Stomach (tissue), 9 donors: ENCODE measurements around the gene ARHGEF4. TPM values are rescaled to one million over a fixed set of nuclear protein-coding genes. Genes with fewer than 3 reads are reported as not detected.

Experiments
- DNase-seq, 2 donors: peaks; one replicate each; pipeline versions ENCODE4 v3.0.0 to v3.0.0-alpha.2; 2013 to 2019
- H3K27ac ChIP-seq, 5 donors: fragments of 200-600 bp in 4 of 5; sonication (generic) in 4 of 5; one replicate each; pipeline ENCODE4 v1.5.1; 2013 to 2019; ENCODE audit warnings: mild to moderate bottlenecking in 1 of 5, moderate library complexity in 1 of 5
- H3K27me3 ChIP-seq, 3 donors: fragments of 200-600 bp; sonication (generic); one replicate each; pipeline ENCODE4 v1.5.1; 2017 to 2019; ENCODE audit warnings: mixed run types in 1 of 3
- H3K36me3 ChIP-seq, 4 donors: fragments of 200-600 bp; sonication (generic); 1 replicate in 3 of 4; 2 replicates in 1 of 4; pipeline ENCODE4 v1.5.1; 2016 to 2019
- H3K4me1 ChIP-seq, 4 donors: fragments of 200-600 bp; sonication (generic); one replicate each; pipeline ENCODE4 v1.5.1; 2016 to 2019
- H3K4me3 ChIP-seq, 4 donors: fragments of 200-600 bp; sonication (generic) in 3 of 4; one replicate each; pipeline ENCODE4 v1.5.1; 2016 to 2019; ENCODE audit warnings: mild to moderate bottlenecking in 1 of 4
- H3K9me3 ChIP-seq, 4 donors: fragments of 200-600 bp; sonication (generic); one replicate each; pipeline ENCODE4 v1.5.1; 2016 to 2019
- EP300 ChIP-seq: sonication (generic); formaldehyde crosslinking; IDR thresholded peaks from one replicate; pipeline ENCODE4 v1.6.1; 2017; ENCODE audit warnings: antibody characterized with exemption
- POLR2A ChIP-seq, 4 donors: fragments of 450-650 bp; IDR thresholded peaks; one replicate each; pipeline ENCODE4 v1.6.1; 2016; ENCODE audit warnings: antibody characterized with exemption in 4 of 4, control low read depth in 2 of 4, mild to moderate bottlenecking in 1 of 4, moderate library complexity in 1 of 4
- POLR2AphosphoS5 ChIP-seq, 3 donors: sonication (generic); formaldehyde crosslinking; IDR thresholded peaks; one replicate each; pipeline ENCODE4 v1.6.1; 2016; ENCODE audit warnings: antibody characterized with exemption in 3 of 3
- WGBS, 5 donors: extraction: QIAGEN DNeasy Blood & Tissue Kit in 3 of 5; methylation state at CpG; one replicate each; pipeline versions ENCODE4 v1.1.5 to v1.1.7; 2013 to 2018; 5-methylcytosine and 5-hydroxymethylcytosine counted together
- intact Hi-C: fragments of 100-400 bp; cut with DNase I; formaldehyde crosslinking; loops from one replicate; pipeline ENCODE4 v1.15.1; 2023; ENCODE audit warnings: low total_unique reads
- polyA plus RNA-seq, 3 donors: library from polyadenylated mRNA; stranded (reverse); fragments of 200-250 nt; gene quantifications; one replicate each; pipeline ENCODE4 v1.2.3, GENCODE V29; 2013
- total RNA-seq, 5 donors: library from RNA; depleted of rRNA; stranded (reverse); fragments of >200 nt; gene quantifications; one replicate each; pipeline versions ENCODE4 v1.1.0 to v1.2.3, GENCODE V29; 2014 to 2016
- TF ChIP-seq, protein P1 (sequence below), 7 experiments: fragments of 450-650 bp in 4 of 7; fragments of 200-600 bp in 3 of 7; sonication (generic) in 3 of 7; IDR thresholded peaks; one replicate each; pipeline ENCODE4 v1.5.1; 2016 to 2019; ENCODE audit warnings: antibody characterized with exemption in 7 of 7, control low read depth in 2 of 7, mild to moderate bottlenecking in 1 of 7
- donor health status: healthy with polysubstance abuse.
- donor health status: Bipolar disorder and iron deficiency.
- donor health status: healthy.

Gene ARHGEF4
- total and polyA plus RNA-seq, 8 donors = 1.4 to 32.3 (median 11.2) TPM; not detected in 1

- intact Hi-C loops = no loop called here
- no peak for TF ChIP-seq POLR2AphosphoS5 (IDR thresholded peaks at IDR 0.05)
- no peak for TF ChIP-seq EP300
- TF ChIP-seq, protein P1, sequence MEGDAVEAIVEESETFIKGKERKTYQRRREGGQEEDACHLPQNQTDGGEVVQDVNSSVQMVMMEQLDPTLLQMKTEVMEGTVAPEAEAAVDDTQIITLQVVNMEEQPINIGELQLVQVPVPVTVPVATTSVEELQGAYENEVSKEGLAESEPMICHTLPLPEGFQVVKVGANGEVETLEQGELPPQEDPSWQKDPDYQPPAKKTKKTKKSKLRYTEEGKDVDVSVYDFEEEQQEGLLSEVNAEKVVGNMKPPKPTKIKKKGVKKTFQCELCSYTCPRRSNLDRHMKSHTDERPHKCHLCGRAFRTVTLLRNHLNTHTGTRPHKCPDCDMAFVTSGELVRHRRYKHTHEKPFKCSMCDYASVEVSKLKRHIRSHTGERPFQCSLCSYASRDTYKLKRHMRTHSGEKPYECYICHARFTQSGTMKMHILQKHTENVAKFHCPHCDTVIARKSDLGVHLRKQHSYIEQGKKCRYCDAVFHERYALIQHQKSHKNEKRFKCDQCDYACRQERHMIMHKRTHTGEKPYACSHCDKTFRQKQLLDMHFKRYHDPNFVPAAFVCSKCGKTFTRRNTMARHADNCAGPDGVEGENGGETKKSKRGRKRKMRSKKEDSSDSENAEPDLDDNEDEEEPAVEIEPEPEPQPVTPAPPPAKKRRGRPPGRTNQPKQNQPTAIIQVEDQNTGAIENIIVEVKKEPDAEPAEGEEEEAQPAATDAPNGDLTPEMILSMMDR (IDR thresholded peaks at IDR 0.05) = no peak
- no peak for TF ChIP-seq POLR2A (IDR thresholded peaks at IDR 0.05)
- DNase-seq = no peak
- Histone ChIP-seq H3K4me3 (no peak overlapping the region), H3K9me3 (no peaks in the 10 kb centered on the region), H3K27me3 (no peaks in the 10 kb centered on the region), H3K27ac (peak overlapping the region in 1 of 5 donors; percentile 43), H3K4me1 (peaks cover 6 to 48% (median 23%) of the 10 kb centered on the region in 4 donors), H3K36me3 (peaks cover 54 to 93% (median 84%) of the 10 kb centered on the region in 4 donors)
- 55 to 78% (median 67%) methylated on average over 5 of the region's 5 CpGs for WGBS, 5 donors
Observed at GRCh38 chr2:131056204-131056931, 219.7 kb downstream of the ARHGEF4 start.

DNA sequence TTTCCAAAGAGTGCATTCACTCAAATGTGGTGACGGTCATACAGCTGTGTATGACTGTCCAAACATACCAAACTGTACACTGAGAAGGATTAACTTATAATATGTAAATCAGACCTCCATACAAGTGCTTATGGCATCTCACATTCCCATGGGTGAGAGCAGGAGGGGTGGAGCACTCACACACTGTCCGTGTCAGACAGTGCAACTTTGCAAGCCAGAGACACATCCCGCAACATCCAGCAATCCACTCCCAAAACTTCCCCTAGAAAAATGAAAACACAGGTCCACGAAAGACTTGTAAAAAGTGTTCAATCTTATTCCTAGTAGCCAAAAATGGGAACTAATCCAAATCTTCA lies 220.2 kb downstream of the ARHGEF4 start:
- peaks cover 49 to 93% (median 81%) of the 10 kb centered on the region in 4 donors for H3K36me3 ChIP-seq
- no peaks in the 10 kb centered on the region for H3K9me3 ChIP-seq
- H3K4me3 ChIP-seq = no peak overlapping the region
- no peaks in the 10 kb centered on the region for H3K27me3 ChIP-seq
- no peak for DNase-seq
- H3K4me1 ChIP-seq = peaks cover 9 to 54% (median 29%) of the 10 kb centered on the region in 4 donors
- no peak for TF ChIP-seq EP300
- TF ChIP-seq, protein P1 (IDR thresholded peaks at IDR 0.05) = no peak
- H3K27ac ChIP-seq = no peak overlapping the region
- intact Hi-C loops = no loop called here
- WGBS, 5 donors = 80 to 90% (median 86%) methylated on average over 4 of the region's 4 CpGs

GRCh38 chr2:131058214-131058843 lies 221.6 kb downstream of the ARHGEF4 start:
- Histone ChIP-seq H3K4me1 (peaks cover 14 to 63% (median 36%) of the 10 kb centered on the region in 4 donors), H3K4me3 (no peak overlapping the region), H3K36me3 (peaks cover 35 to 93% (median 79%) of the 10 kb centered on the region in 4 donors), H3K27me3 (no peaks in the 10 kb centered on the region), H3K27ac (no peak overlapping the region), H3K9me3 (no peaks in the 10 kb centered on the region)
- no peak for TF ChIP-seq POLR2A (IDR thresholded peaks at IDR 0.05)
- TF ChIP-seq POLR2AphosphoS5 (IDR thresholded peaks at IDR 0.05) = no peak
- no peak for TF ChIP-seq EP300
- TF ChIP-seq, protein P1 (IDR thresholded peaks at IDR 0.05) = no peak
- intact Hi-C loops = no loop called here
- no peak for DNase-seq
- WGBS, 5 donors = 80 to 88% (median 83%) methylated on average over 8 of the region's 8 CpGs

DNA sequence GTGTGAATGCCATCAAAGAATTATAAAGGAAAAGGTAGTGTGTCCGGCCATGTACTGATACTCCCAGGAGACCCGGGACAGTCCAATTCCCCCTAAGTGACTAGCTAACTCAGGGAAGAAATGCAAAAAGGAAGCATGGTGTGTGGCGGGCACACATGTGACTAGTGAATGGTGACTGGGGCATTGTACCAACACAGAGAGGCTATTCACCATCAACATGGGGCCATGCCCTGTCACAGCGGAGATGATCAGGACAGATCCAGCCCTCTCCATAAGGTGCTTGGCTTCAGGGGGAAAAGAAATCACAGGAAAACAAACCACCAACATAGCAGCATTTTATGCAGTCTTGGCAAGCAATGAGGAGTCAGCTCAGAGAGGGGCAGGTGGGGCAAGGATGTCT lies 222.2 kb downstream of the ARHGEF4 start:
- Histone ChIP-seq H3K27me3 (no peaks in the 10 kb centered on the region), H3K4me3 (no peak overlapping the region), H3K27ac (no peak overlapping the region), H3K9me3 (no peaks in the 10 kb centered on the region), H3K4me1 (peaks cover 14 to 65% (median 38%) of the 10 kb centered on the region in 4 donors), H3K36me3 (peaks cover 29 to 91% (median 74%) of the 10 kb centered on the region in 4 donors)
- intact Hi-C loops = no loop called here
- DNase-seq = no peak
- TF ChIP-seq POLR2A (IDR thresholded peaks at IDR 0.05) (no peak), EP300 (no peak), POLR2AphosphoS5 (IDR thresholded peaks at IDR 0.05) (no peak)
- TF ChIP-seq, protein P1 (IDR thresholded peaks at IDR 0.05) = no peak
- 91 to 96% (median 95%) methylated on average over 4 of the region's 4 CpGs for WGBS, 5 donors
